HG02943 (cell line): ENCODE results near the gene HTRA2.

Source experiments
- ATAC-seq: cut with Tn5 transposase; IDR thresholded peaks from one replicate; pipeline ENCODE4 v1.9.1; 2021; ENCODE audit warnings: mild to moderate bottlenecking, low read depth, moderate library complexity; ENCODE audit not compliant: unreplicated experiment

HTRA2 gene

GRCh38 chr2:74581463-74581862, 51.7 kb downstream of the HTRA2 start:
- no peak for ATAC-seq

GRCh38 chr2:74582184-74582583, 52.5 kb downstream of the HTRA2 start:
- no peak for ATAC-seq
